AG04449 (cell line): Measurements from ENCODE around the gene TGFBR3.
A peak's percentile ranks its signal among the peaks of the same experiment; 100 is the strongest.
"Not testable (repeated sequence)": the region's sequence is repeated elsewhere in the genome, so short reads cannot be mapped to it uniquely, and the experiment has no call there.

Experiments used
- CTCF ChIA-PET: fragments of 350-600 bp; formaldehyde crosslinking; extraction: SDS; loops from one replicate; lab custom pipeline; 2021; ENCODE audit warnings: antibody characterized with exemption; lab: Yijun Ruan, JAX
- POLR2A ChIA-PET: fragments of 400-600, 350-600 bp; formaldehyde crosslinking; extraction: SDS; loops from one replicate; lab custom pipeline; 2020; ENCODE audit warnings: antibody characterized with exemption, inconsistent platforms; lab: Yijun Ruan, JAX
- DNase-seq: peaks from one replicate; pipeline ENCODE4 v3.0.0-alpha.2; 2010; ENCODE audit warnings: low read depth, low spot score
- H3K4me3 ChIP-seq: 2 replicates; pipeline ENCODE4 v1.5.1; 2011; ENCODE audit warnings: low read depth, mild to moderate bottlenecking, control low read depth, low read length
- CTCF ChIP-seq: IDR thresholded peaks from one replicate; pipeline ENCODE4 v1.5.1; 2011; ENCODE audit warnings: mild to moderate bottlenecking, moderate library complexity, low read length, control low read depth, inconsistent platforms; ENCODE audit not compliant: insufficient read depth; ENCODE audit errors: missing control alignments

Gene TGFBR3

DNA sequence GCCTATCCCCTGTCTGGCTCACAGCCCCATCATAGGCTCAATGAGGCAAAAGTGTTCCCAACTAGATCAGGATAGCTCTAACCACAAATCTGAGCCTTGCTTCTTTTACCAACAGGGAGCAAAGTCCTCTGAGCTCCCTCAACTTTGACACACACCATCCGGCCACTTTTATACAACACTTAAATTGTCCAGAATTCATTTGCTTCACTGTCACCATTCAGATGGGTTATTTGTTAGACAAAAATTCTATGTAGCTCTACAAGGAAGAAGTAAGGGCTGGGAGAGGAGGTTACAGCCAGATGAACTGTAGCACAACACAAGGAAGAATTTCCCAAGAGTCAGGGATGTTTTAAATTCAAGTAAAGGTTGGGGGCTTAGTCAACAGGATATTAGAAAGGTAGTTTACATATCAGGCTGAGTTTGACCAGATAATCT, 50.8 kb downstream of the TGFBR3 start:
- H3K4me3 ChIP-seq, result no peak overlapping the region
- POLR2A ChIA-PET, result no interaction called here
- CTCF ChIA-PET, result interaction anchor here (1.1 to 1.4 kb wide), 2 partner anchors 26 to 322 kb away, joined by 3 to 7 read pairs; no protein-coding TSS in a partner anchor
- TF ChIP-seq CTCF, result no peak
- DNase-seq, result no peak

DNA sequence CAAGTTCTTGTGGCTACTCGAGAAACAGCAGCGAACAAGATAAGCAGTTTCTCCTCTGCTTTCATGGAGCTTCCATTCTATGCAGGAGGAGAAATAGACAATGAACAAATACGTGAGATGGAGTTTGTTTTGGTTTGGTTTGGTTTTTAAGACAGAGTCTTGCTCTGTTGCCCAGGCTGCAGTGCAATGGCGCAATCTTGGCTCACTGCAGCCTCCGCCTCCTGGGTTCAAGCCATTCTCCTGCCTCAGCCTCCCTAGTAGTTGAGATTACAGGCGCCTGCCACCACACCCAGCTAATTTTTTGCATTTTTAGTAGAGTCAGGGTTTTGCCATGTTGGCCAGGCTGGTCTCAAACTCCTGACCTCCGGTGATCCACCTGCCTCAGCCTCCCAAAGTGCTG, 51.4 kb downstream of the TGFBR3 start:
- DNase-seq, H3K4me3 ChIP-seq, POLR2A ChIA-PET: not testable (repeated sequence)
- CTCF ChIA-PET, result interaction anchor here (1.1 to 1.4 kb wide), 2 partner anchors 25 to 321 kb away, joined by 3 to 7 read pairs; no protein-coding TSS in a partner anchor

DNA sequence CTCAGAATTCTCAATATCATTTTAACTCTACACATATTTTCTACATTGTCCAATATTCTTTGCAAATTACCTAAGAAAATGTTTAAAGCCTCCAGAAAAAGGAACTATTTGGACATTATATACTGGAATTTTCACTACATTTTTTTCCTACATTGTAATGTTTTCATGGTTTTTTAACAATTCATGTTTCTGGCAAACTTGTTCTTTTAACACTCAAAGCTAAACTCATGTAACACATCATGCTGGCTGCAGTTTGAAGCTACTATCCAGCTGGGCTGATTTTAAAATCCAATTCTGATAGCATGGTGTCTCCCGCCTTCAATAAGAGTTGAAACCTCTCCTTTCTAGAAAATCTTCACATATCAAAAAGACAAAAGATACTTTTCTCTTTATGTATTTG, 52.0 kb downstream of the TGFBR3 start:
- ChIA-PET POLR2A (no interaction called here), CTCF (interaction anchor here (1.1 to 1.4 kb wide), 2 partner anchors 24 to 321 kb away, joined by 3 to 7 read pairs; no protein-coding TSS in a partner anchor)
- no peak overlapping the region for H3K4me3 ChIP-seq
- DNase-seq, result no peak
- no peak for TF ChIP-seq CTCF

GRCh38 chr1:91831132-91831930, 54.6 kb downstream of the TGFBR3 start:
- ChIA-PET POLR2A (no interaction called here), CTCF (interaction anchor here (0.7 to 2.0 kb wide), 9 partner anchors 8 to 317 kb away, joined by 3 to 8 read pairs (median 4); no protein-coding TSS in a partner anchor)
- TF ChIP-seq CTCF, result no peak
- peak; percentile 36 for DNase-seq
- no peak overlapping the region for H3K4me3 ChIP-seq

DNA sequence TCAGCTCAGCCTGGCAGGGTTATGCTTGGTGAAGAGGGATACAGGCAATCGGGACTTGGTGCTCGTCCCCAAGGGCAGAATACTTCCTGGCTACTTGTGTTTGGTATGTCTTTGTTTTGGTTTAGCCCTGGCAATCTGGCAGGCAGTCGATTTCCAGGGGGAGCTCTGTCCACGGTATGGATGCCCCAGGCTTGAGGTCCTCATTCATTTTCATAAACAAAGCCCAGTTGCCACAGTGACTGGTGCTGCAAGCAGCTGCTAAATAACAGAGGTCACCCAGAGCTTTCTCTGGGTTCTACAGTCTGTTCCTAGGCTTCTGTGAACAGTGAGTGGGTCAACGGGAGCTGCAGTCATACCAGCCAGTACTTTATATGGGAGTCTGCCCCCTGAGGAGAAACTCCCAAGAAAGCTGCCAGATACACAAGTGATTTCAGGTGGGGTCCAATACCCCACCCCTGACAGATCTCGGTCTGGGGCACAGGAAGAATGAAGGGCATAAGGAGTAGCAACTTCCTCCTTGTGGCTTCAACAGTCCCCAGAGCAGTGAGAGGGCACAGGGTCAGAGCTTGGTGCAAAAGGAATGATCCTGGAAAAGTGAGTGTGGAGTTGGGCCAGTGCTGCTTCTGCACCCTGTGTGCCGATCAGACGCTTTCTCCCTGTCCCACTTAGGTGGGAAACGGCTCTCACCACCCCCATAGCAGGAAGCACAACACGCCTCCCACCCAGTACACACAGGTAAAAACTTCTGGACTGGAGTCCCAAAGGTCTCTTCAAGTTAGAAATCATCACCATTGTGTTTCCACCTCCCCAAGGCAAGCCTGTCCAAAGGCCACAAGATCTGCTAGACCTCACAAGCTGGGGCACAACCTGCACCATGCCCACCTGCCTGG, 55.5 kb downstream of the TGFBR3 start:
- CTCF ChIA-PET, result interaction anchor here (0.9 to 2.0 kb wide), 16 partner anchors 9 to 317 kb away, joined by 3 to 8 read pairs (median 4); no protein-coding TSS in a partner anchor
- DNase-seq, result peak; percentile 49
- peak; percentile 52 for TF ChIP-seq CTCF

GRCh38 chr1:91829293-91830153, 56.4 kb downstream of the TGFBR3 start:
- POLR2A ChIA-PET, result no interaction called here

More for the DNA sequence above, 55.5 kb downstream of the TGFBR3 start:
- no peak overlapping the region for H3K4me3 ChIP-seq
- POLR2A ChIA-PET, result no interaction called here

More at GRCh38 chr1:91829293-91830153, 56.4 kb downstream of the TGFBR3 start:
- no peak for TF ChIP-seq CTCF
- no peak for DNase-seq
- no peak overlapping the region for H3K4me3 ChIP-seq
- CTCF ChIA-PET, result interaction anchor here (0.8 to 2.0 kb wide), 14 partner anchors 10 to 316 kb away, joined by 3 to 8 read pairs (median 4); no protein-coding TSS in a partner anchor
